ENCODE data around the gene OGFR. TPM values are rescaled to one million over a fixed set of nuclear protein-coding genes. Genes with fewer than 3 reads are reported as not detected.

OGFR gene
- total RNA-seq = 10 to 100 TPM; 32.1 to 54.1 (median 42.5) TPM

DNA sequence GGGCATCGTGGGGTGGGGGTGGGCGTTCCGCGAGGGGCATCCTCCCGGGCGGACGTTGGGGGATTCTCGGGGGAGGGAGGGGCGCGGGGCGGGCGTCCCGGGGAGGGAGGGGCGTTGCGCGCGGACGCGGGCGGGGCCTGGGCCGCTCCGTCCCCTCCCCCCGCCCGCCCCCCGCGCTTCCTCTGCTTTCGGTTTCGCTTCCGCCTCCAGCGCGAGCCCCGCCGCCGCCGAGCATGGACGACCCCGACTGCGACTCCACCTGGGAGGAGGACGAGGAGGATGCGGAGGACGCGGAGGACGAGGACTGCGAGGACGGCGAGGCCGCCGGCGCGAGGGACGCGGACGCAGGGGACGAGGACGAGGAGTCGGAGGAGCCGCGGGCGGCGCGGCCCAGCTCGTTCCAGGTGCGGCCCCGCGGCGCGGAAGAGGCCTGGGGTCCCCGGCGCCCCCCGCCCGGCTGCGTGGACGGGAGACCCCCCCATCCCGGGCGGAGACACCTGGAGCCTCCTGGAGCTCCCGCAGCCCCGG, at the start of gene OGFR:
Gene OGFR, plus strand, starts transcription at position 209 of the 528 bp plus-strand sequence. Its CDS starts 25 bp downstream, at position 234.
- TF ChIP-seq EP300 (IDR thresholded peaks at IDR 0.05) (no peak), POLR2AphosphoS5 (IDR thresholded peaks at IDR 0.05) (peak; percentile 21 to 56 (median 49))
- Histone ChIP-seq H3K27ac (peak within 1 kb of the TSS; percentile 88), H3K4me1 (peaks cover 42% of the 10 kb centered on the region), H3K36me3 (peaks cover 37% of the 10 kb centered on the region), H3K4me3 (peak within 1 kb of the TSS; percentile 100), H3K9me3 (no peaks in the 10 kb centered on the region), H3K27me3 (no peaks in the 10 kb centered on the region)
- WGBS = 1% methylated on average over 17 of the region's 77 CpGs
- no peak for DNase-seq (ENCODE audit: low spot score in 2 of 2)

DNA sequence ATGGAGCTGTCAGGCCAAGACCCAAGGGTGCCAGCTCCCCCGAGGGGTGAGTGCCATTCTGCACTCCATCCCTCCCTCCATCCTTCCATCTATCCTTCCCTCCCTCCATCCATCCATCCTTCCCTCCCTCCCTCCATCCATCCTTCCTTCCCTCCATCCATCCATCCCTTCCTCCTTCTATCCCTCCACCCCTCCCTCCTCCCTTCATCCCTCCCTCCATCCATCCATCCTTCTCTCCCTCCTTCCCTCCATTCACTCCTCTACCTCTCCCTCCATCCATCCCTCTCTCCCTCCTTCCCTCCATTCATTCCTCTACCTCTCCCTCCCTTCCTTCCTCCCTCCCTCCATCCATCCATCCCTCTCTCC, 49.7 kb upstream of the OGFR start:
- Histone ChIP-seq H3K4me3 (no peak overlapping the region), H3K4me1 (peaks cover 17% of the 10 kb centered on the region), H3K9me3 (no peaks in the 10 kb centered on the region), H3K27ac (no peak overlapping the region), H3K27me3 (peaks cover 22% of the 10 kb centered on the region), H3K36me3 (no peaks in the 10 kb centered on the region)
- 54% methylated on average over 1 of the region's 1 CpG for WGBS
- DNase-seq (ENCODE audit: low spot score in 2 of 2) = no peak
- TF ChIP-seq POLR2AphosphoS5 (IDR thresholded peaks at IDR 0.05) (no peak), CTCF (IDR thresholded peaks at IDR 0.05) (no peak), EP300 (IDR thresholded peaks at IDR 0.05) (no peak), POLR2A (IDR thresholded peaks at IDR 0.05) (no peak)

GRCh38 chr20:62755817-62756724, 48.6 kb upstream of the OGFR start:
- Histone ChIP-seq H3K4me3 (no peak overlapping the region), H3K27ac (no peak overlapping the region), H3K9me3 (no peaks in the 10 kb centered on the region), H3K36me3 (no peaks in the 10 kb centered on the region), H3K27me3 (peaks cover 33% of the 10 kb centered on the region), H3K4me1 (peaks cover 24% of the 10 kb centered on the region)
- DNase-seq (ENCODE audit: low spot score in 2 of 2) = no peak
- 21% methylated on average over 7 of the region's 10 CpGs for WGBS
- TF ChIP-seq EP300 (IDR thresholded peaks at IDR 0.05) (no peak), CTCF (IDR thresholded peaks at IDR 0.05) (no peak), POLR2AphosphoS5 (IDR thresholded peaks at IDR 0.05) (no peak), POLR2A (IDR thresholded peaks at IDR 0.05) (no peak)

DNA sequence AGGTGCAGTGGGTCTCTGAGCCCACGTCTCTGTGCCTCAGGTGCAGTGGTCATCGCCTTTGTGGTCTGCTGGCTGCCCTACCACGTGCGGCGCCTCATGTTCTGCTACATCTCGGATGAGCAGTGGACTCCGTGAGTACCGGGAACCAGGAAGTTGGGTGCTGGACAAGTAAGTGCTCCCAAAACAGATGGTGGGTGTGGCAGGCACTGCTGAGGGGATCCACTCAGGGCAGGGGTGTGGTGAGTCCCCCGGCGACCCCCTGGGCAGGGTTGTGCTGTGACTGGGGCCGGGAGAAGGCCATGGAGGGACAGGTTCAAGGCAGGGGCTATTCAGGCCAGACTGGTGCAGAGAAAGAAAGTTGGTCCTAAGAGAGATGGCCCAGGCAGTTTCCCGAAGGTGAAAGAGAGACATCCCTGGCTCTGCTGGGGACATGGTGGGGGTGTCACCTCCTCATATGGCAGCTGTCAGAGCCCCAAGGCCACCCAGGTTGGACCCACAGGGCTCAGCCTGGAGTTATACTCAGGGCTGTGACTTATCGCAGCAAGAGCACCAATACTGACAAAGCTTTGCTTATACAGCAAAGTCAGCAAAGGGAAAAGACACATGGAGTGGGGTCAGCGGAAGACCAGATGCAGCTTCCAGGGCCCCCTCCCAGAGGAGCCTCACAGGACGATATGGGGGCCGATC, 46.3 kb upstream of the OGFR start:
- Histone ChIP-seq H3K27ac (no peak overlapping the region), H3K4me1 (peaks cover 28% of the 10 kb centered on the region), H3K36me3 (no peaks in the 10 kb centered on the region), H3K27me3 (peaks cover 21% of the 10 kb centered on the region), H3K4me3 (no peak overlapping the region), H3K9me3 (no peaks in the 10 kb centered on the region)
- TF ChIP-seq POLR2AphosphoS5 (IDR thresholded peaks at IDR 0.05) (no peak), CTCF (IDR thresholded peaks at IDR 0.05) (no peak), EP300 (IDR thresholded peaks at IDR 0.05) (no peak), POLR2A (IDR thresholded peaks at IDR 0.05) (no peak)
- DNase-seq (ENCODE audit: low spot score in 2 of 2) = no peak
- WGBS = 73% methylated on average over 12 of the region's 16 CpGs

GRCh38 chr20:62759981-62760431, 44.6 kb upstream of the OGFR start:
- H3K4me1 ChIP-seq = peaks cover 19% of the 10 kb centered on the region
- no peaks in the 10 kb centered on the region for H3K36me3 ChIP-seq
- peaks cover 35% of the 10 kb centered on the region for H3K27me3 ChIP-seq
- no peak for DNase-seq (ENCODE audit: low spot score in 2 of 2)
- H3K4me3 ChIP-seq = no peak overlapping the region
- 77% methylated on average over 13 of the region's 20 CpGs for WGBS
- no peak overlapping the region for H3K27ac ChIP-seq
- no peaks in the 10 kb centered on the region for H3K9me3 ChIP-seq
- no peak for TF ChIP-seq EP300 (IDR thresholded peaks at IDR 0.05)
- TF ChIP-seq CTCF (IDR thresholded peaks at IDR 0.05) = no peak
- no peak for TF ChIP-seq POLR2AphosphoS5 (IDR thresholded peaks at IDR 0.05)
- TF ChIP-seq POLR2A (IDR thresholded peaks at IDR 0.05) = no peak
